Adrenal gland (tissue), 5 donors: ENCODE measurements around the gene CACNA1B.

Experiments used
- CTCF ChIP-seq, 6 experiments: fragments of 450-650 bp in 4 of 6; fragments of 200-600 bp in 2 of 6; sonication (generic) in 1 of 6; IDR thresholded peaks; 1 replicate in 5 of 6; 2 replicates in 1 of 6; pipeline versions ENCODE4 v1.5.1 to v1.8.0; 2016 to 2021; ENCODE audit warnings: antibody characterized with exemption in 6 of 6, mild to moderate bottlenecking in 2 of 6, moderate library complexity in 1 of 6
- POLR2A ChIP-seq, 2 donors: fragments of 450-650 bp; IDR thresholded peaks; one replicate each; pipeline ENCODE4 v1.6.1; 2017; ENCODE audit warnings: antibody characterized with exemption in 2 of 2, mild to moderate bottlenecking in 2 of 2, moderate library complexity in 1 of 2
- donor health status: DM: no; HTN: no; CAD: no.

- TF ChIP-seq CTCF (IDR thresholded peaks at IDR 0.05): no peak
- no peak for TF ChIP-seq POLR2A (IDR thresholded peaks at IDR 0.05)
Observed at GRCh38 chr9:138060881-138061280, 183.3 kb downstream of the CACNA1B start.
